HG03095 (cell line): Measurements from ENCODE around the gene WASF3.

Experiments
- ATAC-seq: cut with Tn5 transposase; IDR thresholded peaks from one replicate; pipeline ENCODE4 v1.9.1; 2021; ENCODE audit warnings: moderate library complexity; ENCODE audit not compliant: unreplicated experiment

The WASF3 gene

DNA sequence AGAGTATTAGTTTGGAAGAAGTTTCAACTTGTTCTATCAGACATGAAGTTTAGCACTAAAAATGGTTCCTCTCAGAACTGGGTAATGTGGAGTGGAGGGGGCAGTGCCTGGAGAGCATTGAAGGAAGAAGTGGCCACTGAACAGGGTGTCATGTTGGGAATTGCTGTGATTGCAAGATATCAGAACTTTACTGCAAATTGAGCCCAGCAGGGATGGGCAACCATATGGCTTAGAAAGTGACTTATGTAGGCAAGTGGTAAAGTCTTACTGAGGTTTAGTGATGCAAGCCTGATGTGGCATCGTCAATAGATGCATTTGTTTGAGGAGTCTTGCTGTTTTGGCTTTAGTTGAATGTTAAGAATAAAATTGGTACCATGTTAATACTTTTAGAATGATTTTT, 31.7 kb downstream of the WASF3 start:
- ATAC-seq, result no peak

DNA sequence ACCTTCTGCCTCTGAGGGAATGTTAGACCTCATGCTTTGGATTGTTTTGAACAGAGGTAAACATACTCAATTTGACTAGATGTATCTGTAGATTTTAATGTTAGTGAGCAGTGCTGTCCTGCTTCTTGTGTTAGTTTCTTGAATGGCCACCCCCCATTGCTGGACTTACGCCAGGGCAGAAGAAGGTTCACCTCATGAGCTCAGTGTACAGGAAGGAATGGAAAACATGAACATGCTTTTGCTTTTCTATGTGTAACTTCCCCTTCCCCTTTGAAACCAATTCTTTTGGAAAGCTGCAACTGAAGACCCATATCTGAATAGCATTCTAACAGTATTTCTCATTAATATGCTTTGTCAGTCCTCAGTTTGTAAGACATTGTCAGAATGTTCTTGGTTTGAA, 32.3 kb downstream of the WASF3 start:
- ATAC-seq, result no peak

DNA sequence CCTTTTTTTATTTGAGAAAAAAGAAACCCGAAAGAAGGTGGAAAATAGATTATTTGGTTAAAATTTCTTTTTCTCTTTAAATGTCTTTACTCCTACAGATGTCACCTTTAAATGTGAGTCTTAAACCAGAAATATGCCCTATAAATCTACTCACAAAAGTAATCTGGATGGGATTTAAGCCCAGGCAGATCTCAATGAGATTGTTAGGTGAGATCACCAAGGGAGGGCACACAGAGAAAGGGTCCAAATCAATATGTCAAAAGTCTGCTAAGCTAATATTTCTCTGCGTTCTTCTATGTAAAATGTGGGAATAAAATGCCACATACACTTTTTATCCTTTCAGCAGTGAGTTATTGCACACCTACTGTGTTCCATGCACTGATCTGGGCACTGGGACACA, 32.9 kb downstream of the WASF3 start:
- no peak for ATAC-seq

DNA sequence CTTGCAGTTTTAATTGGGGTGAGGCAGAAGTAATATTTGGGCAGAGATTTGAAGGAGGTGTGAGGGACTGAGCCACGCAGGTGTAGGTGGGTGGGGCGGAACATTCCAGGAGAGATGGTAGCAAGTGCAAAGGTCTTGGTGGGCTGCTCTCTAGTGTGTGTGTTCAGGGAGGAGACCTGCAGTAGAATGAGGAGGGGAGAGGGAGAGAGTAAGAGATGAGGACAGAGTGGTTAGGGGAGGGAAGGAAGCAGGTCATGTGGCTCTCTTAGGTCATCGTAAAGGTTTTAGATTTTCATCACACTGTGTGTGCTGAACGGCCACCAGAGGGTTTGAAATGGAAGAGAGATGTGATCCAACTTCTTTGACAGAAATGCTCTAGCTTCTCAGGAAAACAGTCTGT, 33.5 kb downstream of the WASF3 start:
- no peak for ATAC-seq

DNA sequence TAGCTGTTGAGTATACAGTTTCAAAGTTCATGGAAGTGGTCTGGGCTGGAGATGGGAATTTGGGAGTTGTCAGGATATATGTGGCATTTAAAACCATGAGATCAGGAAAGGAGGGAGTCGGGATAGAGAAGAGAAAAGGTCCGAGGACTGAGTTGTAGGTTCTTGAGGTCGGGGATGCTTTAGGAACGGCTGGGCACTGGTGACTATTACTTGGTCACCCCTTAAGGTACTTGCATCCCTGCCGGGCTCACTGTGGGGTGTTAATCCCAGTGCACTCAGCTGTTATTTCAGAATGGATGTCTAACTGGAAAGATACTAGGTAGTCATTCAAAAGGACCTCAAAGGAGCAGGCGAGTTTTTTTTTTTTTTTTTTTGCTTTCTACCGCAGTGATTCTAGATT, 34.2 kb downstream of the WASF3 start:
- ATAC-seq, result no peak

DNA sequence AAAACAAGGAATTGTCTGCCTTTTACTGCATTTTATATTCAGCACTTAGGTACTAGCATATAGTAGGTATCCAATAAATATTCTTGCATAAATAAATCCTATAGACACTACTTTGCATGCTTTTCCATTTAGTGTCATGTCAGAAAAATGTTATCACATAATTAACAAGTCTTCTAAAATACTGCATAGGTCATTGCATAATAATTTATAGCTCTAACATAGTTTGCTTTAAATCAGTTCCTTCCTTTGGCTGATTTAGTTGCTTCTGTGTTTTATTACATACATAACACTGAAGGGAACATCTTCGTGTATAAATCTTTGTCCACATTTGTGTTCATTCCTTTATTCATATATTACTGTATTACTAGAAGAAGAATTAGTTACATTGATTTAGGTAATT, 36.2 kb downstream of the WASF3 start:
- no peak for ATAC-seq

DNA sequence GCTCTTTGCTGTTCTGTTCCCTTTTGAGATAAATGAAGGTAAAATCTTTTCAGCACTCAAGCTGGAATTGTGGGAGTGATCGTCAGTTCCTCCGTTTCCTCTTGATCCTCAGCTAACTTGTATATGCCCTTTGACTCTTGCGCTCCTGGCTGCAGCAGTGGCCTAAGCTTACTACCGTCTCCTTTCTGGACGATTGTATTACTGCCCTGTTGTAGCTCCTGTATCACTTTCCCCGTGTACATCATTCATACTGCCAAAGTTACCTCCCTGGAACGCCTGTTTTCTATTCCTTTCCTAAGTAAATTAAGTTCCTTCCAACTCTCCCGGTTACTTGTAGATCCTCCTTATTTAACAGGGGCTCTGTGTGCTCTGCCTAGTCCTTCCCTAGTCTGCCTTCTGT, 36.9 kb downstream of the WASF3 start:
- ATAC-seq, result no peak

DNA sequence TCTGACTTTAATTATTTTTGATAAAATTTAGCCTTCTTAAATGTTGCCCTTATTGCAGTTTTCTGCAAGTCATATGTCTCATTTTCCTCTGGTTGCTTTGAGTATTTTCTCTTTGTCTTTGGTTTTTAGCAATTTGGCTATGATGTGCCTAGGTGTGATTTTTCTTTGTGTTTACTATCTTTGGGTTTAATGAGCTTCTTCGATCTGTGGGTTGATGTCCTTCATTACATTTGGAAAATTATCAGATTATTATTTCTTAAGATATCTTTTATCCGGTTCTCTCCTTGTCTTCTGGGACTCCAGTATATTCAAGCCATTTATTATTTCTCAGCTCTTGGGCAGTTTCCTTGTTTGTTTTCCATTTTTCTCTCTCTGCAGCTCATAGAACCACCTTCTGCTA, 39.0 kb downstream of the WASF3 start:
- no peak for ATAC-seq

DNA sequence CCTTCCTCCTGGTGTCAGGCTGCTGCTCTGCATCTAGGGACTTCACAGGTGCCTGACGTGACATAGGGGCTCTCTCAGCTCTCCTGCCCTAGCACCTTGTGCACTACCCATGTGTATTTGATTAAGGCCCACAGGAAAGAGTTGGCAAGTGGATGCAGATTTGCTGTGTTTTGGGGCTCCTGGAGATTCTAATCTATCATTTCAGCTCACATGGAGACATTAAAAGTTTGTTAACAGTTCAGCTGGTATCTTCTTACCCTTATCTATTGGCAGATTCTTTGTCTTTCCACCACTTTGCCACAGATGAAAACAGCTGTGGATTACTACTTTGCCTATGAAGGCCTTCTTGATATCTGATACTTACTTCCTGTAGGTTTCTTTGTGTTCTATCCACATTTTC, 41.9 kb downstream of the WASF3 start:
- no peak for ATAC-seq

DNA sequence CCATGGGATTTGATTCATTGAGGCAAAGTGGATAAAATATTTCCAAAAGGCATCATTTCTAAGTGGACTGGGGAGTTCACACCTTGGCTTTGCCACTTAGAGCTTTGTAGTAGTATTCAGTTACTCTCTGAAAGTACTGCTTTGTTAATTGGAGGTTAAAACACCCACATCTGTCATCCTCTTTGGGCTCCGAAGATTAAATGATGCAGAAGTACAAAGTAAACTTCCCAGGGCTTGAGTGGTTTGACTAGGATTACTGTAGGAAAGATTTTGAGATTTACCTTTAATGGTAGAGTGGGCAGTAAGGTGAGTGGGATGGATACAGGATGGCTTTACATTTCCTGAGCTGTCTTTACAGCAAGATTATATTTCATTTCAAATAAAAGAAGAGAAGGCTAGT, 42.4 kb downstream of the WASF3 start:
- no peak for ATAC-seq

DNA sequence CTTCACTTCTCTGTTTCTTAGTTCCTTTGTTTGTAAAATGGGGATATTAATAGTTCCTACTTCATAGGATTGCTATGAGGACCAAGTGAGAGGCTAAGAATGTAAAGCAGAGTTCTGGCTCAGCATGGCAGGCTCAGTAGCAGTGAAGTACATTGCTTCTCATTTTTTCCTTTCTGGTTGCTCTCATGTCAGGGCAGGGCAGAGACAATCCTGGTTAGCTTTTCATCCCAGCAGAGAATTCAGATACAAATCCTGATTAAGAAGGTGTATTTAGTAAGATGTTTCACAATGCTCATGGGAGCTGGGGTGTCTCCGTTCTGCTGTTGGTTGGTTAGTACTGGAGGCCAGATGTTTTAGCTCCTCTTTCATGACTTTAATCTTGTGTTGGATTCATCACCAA, 42.9 kb downstream of the WASF3 start:
- no peak for ATAC-seq

DNA sequence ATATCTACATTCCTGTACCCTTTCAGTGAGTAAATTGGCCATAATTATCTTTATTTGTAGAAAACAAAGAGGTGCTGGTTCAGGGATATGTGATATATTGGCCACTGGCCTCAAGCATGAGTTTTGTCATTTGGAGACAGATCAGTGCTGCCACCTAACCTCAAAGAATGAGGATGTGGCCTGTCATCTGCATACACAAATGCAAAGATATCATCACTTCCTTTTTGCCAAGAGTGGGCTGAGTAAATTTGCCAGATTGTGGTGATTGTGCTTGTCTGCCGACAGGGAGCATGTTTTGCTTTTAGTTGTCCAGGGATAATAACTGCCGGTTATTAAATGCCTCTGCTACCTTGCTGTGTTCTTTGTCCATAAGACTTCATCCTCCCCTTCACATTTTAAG, 44.2 kb downstream of the WASF3 start:
- ATAC-seq, result no peak

DNA sequence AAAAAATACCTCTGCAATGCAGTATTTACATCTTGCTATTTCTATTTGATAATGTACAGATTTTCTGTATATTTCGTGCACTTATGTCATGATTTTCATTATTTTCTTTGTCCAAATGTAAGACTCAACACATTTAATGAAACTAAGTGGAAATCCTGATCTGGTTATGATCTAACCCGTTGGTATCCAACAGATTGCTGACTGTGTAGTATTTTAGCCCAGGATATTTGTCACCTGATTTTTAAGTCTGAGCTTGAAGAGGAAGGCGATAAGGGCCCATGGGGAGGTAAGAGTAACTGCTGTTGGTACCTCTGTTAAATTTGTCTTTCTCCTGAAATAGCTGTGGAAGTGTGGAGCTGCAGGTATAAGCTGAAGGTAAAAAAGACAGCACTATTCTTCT, 45.3 kb downstream of the WASF3 start:
- ATAC-seq, result no peak

DNA sequence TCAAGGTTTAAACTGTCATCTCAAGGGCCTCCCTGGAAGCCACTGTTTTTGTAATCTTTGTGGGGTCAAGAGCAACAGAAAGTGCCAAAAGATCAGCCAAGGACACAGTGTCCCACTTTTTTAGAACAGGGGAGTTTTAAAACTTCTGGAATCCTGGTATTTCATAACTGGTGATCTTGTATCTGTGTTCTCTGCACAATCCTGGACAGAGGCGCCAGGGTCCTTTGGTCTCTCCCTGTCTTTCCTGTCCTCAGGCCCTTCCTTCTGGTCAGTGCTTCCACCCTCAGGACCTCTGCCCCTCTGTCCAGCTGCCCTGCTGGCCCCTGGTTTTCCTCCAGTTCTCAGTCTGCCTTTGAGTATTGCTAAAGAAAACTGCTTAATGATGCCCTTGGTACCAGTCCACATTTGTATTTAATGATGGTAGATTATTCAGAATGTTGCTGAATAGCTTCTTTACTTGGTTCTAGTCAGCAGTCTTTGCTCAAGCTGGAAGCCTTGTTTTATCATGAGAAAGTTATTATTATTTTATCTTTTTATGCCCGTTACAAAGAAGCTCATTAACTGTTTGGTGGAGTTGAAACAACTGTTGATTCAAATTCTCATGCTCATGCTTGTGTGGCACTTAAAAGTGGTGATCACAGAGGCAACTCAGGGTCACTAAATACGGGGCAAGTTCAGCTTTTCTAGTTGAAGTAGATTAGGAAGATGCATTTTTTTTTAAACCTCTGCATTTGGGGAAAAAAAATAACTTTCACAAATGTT, 47.5 kb downstream of the WASF3 start:
- no peak for ATAC-seq

DNA sequence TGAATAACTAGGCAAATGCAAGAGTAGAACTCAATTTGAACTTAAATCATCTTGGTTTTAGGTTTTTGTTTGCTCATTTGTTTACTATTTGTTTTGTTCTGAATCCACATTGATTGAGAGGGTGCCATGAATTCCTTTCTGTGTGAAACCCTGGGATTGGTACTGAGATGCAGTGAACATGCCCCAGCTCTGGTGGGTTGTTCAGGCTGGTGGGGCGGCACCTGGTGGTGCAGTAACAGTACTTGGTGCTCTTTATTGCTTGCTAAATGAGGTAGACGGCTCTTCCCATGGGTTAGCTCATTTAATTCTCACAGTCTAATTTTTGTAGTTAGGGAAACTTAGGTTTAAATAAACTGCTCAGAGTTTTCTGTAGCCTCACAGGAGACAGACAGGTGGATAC, 48.4 kb downstream of the WASF3 start:
- no peak for ATAC-seq

DNA sequence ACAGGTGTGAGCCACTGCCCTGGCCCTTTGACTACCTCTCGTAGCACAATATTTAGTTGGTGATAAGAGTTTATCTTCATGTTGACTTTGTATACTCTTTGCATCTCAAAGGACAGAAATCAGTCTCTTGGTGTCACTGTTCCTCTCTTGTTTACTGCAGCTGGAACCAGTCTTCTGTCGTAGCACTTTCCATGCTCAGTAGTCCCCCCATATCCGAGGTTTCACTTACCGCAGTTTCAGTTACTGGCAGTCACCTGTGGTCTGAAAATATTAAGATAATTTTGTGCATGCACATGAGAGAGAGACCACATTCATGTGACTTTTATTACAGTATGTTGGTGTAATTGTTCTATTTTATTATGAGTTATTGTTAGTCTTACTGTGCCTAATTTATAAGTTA, 49.1 kb downstream of the WASF3 start:
- no peak for ATAC-seq

DNA sequence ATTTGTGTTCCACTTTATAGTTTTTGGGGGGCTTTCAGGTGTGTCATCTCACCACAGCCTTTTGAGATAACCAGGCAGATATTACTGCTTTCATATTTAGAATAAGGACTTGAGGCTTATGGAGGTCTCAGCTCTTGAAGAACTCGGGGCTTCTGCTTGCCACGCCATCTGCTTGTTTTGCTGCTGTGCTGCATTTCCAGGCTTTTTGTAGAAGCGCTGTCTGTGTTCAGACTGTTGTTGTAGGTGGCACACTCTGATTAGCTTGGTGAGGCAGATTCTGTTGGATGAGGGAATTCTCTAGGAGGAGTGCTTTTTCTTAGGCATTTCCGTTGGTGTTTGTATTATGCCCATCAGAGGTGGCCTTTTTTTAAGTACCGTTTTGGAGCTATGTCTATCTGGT, 57.2 kb downstream of the WASF3 start:
- ATAC-seq, result no peak

DNA sequence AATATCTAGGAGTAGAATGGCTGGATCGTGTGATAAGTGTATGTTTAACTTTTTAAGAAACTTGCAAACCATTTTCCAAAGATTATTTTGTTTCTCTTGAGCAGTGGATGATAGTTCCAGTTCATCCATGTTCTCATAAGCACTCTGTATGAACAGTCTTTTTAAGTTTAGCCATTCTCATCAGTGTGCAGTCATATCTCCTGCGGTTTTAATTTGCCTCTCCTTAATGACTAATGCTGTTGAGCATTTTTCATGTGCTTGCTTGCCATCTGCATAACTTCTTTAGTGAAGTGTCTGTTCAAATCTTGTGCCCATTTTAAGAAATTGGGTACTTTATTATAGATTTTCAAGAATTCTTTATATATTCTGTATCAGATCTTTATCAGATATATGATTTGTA, 58.6 kb downstream of the WASF3 start:
- no peak for ATAC-seq

DNA sequence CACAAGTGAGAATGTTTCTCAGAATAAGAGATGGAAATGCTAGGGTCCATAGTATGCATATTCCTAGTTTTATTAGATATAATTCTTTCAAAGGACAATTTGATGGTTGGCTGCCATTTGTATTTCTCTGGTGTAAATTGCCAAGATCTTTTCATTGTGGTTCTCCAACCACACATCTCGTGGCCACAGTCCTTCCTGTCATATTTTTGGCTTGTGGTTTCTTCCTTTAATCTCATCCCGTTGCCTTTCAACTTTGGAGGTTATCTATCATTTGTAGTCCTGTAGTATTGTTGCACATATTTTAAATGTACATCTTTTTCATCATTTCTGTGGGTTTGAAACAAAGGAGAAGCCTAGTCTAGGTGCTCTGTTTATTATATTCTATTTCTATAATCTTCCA, 61.2 kb downstream of the WASF3 start:
- no peak for ATAC-seq

DNA sequence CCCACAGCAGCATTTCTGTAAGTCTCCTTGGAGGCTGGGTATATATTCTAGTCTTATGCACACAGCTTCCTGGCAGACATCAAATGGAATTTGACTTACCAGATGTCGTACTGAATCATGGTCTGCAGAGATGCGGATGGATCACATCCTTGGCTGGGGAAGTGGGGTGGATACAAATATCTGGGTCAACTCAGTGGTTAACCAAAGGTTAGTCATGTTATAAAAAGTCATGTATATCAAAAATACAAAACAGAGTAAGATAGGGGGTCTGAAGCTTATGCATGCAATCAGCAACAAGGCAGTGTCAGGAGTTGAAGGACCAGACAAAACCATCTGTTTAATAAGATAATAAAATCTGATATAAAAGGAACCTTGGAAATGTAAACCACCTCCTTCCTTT, 61.9 kb downstream of the WASF3 start:
- no peak for ATAC-seq

DNA sequence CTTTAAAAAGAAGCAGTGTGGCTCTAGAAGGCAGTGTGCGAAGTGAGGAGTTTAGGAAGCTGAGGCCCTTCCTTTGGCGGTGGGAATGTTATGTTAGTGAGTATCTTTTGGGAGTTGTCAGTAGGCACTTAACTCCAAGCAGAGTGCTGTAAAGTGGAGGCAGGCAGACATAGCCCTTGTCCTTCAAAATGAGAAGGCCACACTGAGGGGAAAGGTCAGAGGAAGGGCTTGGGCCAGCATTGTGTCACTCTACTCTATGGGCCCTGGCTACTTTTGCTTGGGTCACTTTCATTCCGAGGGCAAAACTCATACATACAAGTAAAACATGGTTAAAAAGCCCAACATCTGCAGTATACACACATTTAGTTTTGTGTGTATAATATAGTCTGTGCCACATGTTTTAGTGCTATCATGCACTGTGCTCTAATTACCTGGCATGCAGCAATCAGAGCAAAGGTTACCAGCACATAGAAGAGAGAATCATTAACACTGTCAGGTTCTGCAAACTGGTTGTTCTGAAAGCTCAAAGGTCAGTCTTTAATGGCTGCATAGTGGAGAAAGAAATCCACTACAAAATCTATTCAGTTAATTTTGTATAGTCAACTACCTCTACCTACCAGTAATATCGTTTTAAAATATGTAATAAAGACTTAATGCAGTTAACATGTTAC, 64.4 kb downstream of the WASF3 start:
- ATAC-seq, result no peak

DNA sequence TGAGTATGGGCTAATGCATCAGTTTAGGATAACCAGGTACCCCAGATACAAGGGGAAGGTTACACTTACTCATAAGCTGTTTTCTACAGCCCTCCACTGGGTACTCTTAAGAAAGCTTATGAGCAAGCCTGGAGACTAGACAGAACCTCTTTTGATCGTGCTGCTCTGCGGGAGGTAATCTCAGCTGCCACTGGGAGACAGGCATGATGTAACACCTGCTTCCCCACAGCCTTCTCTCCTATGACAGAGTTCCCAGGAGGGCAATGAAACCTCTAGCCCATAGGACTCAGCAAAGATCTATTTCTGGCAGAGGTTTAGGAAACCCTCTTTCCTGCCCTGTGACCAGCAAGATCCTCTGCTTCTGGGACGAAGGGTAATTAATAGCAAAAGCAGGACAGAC, 65.6 kb downstream of the WASF3 start:
- no peak for ATAC-seq

DNA sequence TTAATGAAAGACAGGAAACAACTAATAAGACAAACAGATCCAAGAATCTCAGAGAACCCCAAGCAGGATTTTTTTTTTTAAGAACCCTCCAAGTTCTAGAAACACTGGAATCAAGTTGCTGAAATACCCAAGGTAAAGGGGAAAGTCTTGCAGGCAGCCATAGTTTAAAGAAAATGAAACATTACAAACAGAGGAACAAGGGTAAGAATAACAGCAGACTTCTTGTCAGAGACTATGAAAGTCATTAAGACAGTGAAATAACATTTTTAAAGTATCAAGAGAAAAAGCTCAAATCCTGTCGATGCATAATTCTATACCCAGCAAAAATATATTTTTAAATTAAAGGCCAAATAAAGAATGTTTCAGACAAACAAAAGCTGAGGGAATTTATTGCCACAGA, 67.1 kb downstream of the WASF3 start:
- no peak for ATAC-seq
